Mesendoderm (in vitro differentiated cells): ENCODE data around the gene LCORL.

ENCODE experiments used
- DNase-seq: peaks from one replicate; pipeline ENCODE4 v3.0.0; 2013
- H2AK5ac ChIP-seq: 2 replicates; pipeline ENCODE4 v1.6.1; 2013; ENCODE audit warnings: low read length, inconsistent platforms
- H2BK120ac ChIP-seq: 2 replicates; pipeline ENCODE4 v1.6.1; 2013; ENCODE audit warnings: low read depth, mild to moderate bottlenecking, low read length, moderate library complexity, mixed read lengths
- H2BK15ac ChIP-seq: replicated peaks from 2 replicates; pipeline ENCODE4 v1.6.1; 2013; ENCODE audit warnings: low read depth, mild to moderate bottlenecking, moderate library complexity
- H2BK5ac ChIP-seq: 2 replicates; pipeline ENCODE4 v1.6.1; 2013; ENCODE audit warnings: low read length, inconsistent platforms
- H3K18ac ChIP-seq: 2 replicates; pipeline ENCODE4 v1.6.1; 2013; ENCODE audit warnings: mild to moderate bottlenecking, low read length, mixed read lengths
- H3K23ac ChIP-seq: one replicate; pipeline ENCODE4 v1.6.1; 2013; ENCODE audit warnings: low read length
- H3K27ac ChIP-seq: 2 replicates; pipeline ENCODE4 v1.5.1; 2013; ENCODE audit warnings: low read depth, mild to moderate bottlenecking, inconsistent platforms, low read length, moderate library complexity
- H3K27me3 ChIP-seq: 2 replicates; pipeline ENCODE4 v1.6.1; 2013; ENCODE audit warnings: low read length, control low read depth, mild to moderate bottlenecking, inconsistent platforms; ENCODE audit not compliant: insufficient read depth, poor library complexity
- H3K36me3 ChIP-seq: 2 replicates; pipeline ENCODE4 v1.6.1; 2013; ENCODE audit warnings: low read length, inconsistent platforms; ENCODE audit not compliant: control insufficient read depth, insufficient read depth
- H3K4ac ChIP-seq: one replicate; pipeline ENCODE4 v1.6.1; 2013; ENCODE audit warnings: low read depth, mild to moderate bottlenecking, low read length, moderate library complexity
- H3K4me1 ChIP-seq: 2 replicates; pipeline ENCODE4 v1.6.1; 2013; ENCODE audit warnings: low read depth, low read length, inconsistent platforms; ENCODE audit not compliant: control insufficient read depth
- H3K4me2 ChIP-seq: 2 replicates; pipeline ENCODE4 v1.6.1; 2013; ENCODE audit warnings: low read length
- H3K4me3 ChIP-seq: 2 replicates; pipeline ENCODE4 v1.5.1; 2013; ENCODE audit warnings: mild to moderate bottlenecking, low read length
- H3K56ac ChIP-seq: one replicate; pipeline ENCODE4 v1.6.1; 2013; ENCODE audit warnings: low read length
- H3K79me1 ChIP-seq: 2 replicates; pipeline ENCODE4 v1.6.1; 2013; ENCODE audit warnings: low read length, inconsistent platforms
- H3K79me2 ChIP-seq: 2 replicates; pipeline ENCODE4 v1.6.1; 2013; ENCODE audit warnings: mild to moderate bottlenecking, low read length; ENCODE audit not compliant: control insufficient read depth, insufficient read depth
- H3K9ac ChIP-seq: 2 replicates; pipeline ENCODE4 v1.6.1; 2013; ENCODE audit warnings: low read length, inconsistent platforms
- H4K5ac ChIP-seq: one replicate; pipeline ENCODE4 v1.6.1; 2013; ENCODE audit warnings: low read length
- H4K8ac ChIP-seq: one replicate; pipeline ENCODE4 v1.6.1; 2013; ENCODE audit warnings: low read depth, mild to moderate bottlenecking, control low read depth, low read length, moderate library complexity
- WGBS: extraction: QIAGEN DNeasy Blood & Tissue Kit; methylation state at CpG from one replicate; pipeline ENCODE4 v1.1.7; 2013; ENCODE audit warnings: low lambda C conversion rate, missing lambda C conversion rate; ENCODE audit not compliant: insufficient coverage; ENCODE audit errors: extremely low coverage; 5-methylcytosine and 5-hydroxymethylcytosine counted together

The LCORL gene

GRCh38 chr4:17915439-17915838, 106.1 kb downstream of the LCORL start:
- H3K18ac ChIP-seq, result no peak overlapping the region
- no peak overlapping the region for H3K4ac ChIP-seq
- H3K79me2 ChIP-seq, result no peaks in the 10 kb centered on the region
- no peaks in the 10 kb centered on the region for H3K4me1 ChIP-seq
- H2BK15ac ChIP-seq, result no peak overlapping the region
- no peak overlapping the region for H3K4me2 ChIP-seq
- DNase-seq, result no peak
- H3K27me3 ChIP-seq, result no peaks in the 10 kb centered on the region
- H3K23ac ChIP-seq, result no peak overlapping the region
- H3K79me1 ChIP-seq, result no peaks in the 10 kb centered on the region
- H3K4me3 ChIP-seq, result no peak overlapping the region
- H3K9ac ChIP-seq, result no peak overlapping the region
- no peak overlapping the region for H4K8ac ChIP-seq
- H2BK5ac ChIP-seq, result no peak overlapping the region
- H2AK5ac ChIP-seq, result no peak overlapping the region
- no peak overlapping the region for H2BK120ac ChIP-seq
- no peak overlapping the region for H3K56ac ChIP-seq
- H3K27ac ChIP-seq, result no peak overlapping the region
- no peaks in the 10 kb centered on the region for H3K36me3 ChIP-seq
- H4K5ac ChIP-seq, result no peak overlapping the region

- no peak for DNase-seq
- Histone ChIP-seq H3K27me3 (no peaks in the 10 kb centered on the region), H3K79me2 (no peaks in the 10 kb centered on the region), H2BK5ac (no peak overlapping the region), H3K27ac (no peak overlapping the region), H3K23ac (no peak overlapping the region), H4K5ac (no peak overlapping the region), H3K56ac (no peak overlapping the region), H3K4me1 (no peaks in the 10 kb centered on the region), H3K4me3 (no peak overlapping the region), H4K8ac (no peak overlapping the region), H2AK5ac (no peak overlapping the region), H3K18ac (no peak overlapping the region), H2BK15ac (no peak overlapping the region), H2BK120ac (no peak overlapping the region), H3K36me3 (no peaks in the 10 kb centered on the region), H3K4me2 (no peak overlapping the region), H3K9ac (no peak overlapping the region), H3K79me1 (no peaks in the 10 kb centered on the region), H3K4ac (no peak overlapping the region)
- no CpG with 5 or more reads among the region's 9 CpGs for WGBS
Measured at GRCh38 chr4:17912011-17912410, 109.5 kb downstream of the LCORL start.

- Histone ChIP-seq H4K8ac (no peak overlapping the region), H3K4me2 (no peak overlapping the region), H3K18ac (no peak overlapping the region), H3K4me1 (no peaks in the 10 kb centered on the region), H3K4me3 (no peak overlapping the region), H3K27ac (no peak overlapping the region), H2BK120ac (no peak overlapping the region), H2AK5ac (no peak overlapping the region), H2BK15ac (no peak overlapping the region), H3K4ac (no peak overlapping the region), H3K9ac (no peak overlapping the region), H3K27me3 (no peaks in the 10 kb centered on the region), H3K79me2 (no peaks in the 10 kb centered on the region), H3K23ac (no peak overlapping the region), H4K5ac (no peak overlapping the region), H3K56ac (no peak overlapping the region), H3K36me3 (no peaks in the 10 kb centered on the region), H3K79me1 (no peaks in the 10 kb centered on the region), H2BK5ac (no peak overlapping the region)
- WGBS, result no CpG with 5 or more reads among the region's 11 CpGs
- DNase-seq, result no peak
Measured at GRCh38 chr4:17911608-17912007, 109.9 kb downstream of the LCORL start.

- Histone ChIP-seq H2BK15ac (no peak overlapping the region), H3K4me2 (no peak overlapping the region), H3K4me3 (no peak overlapping the region), H3K56ac (no peak overlapping the region), H2BK120ac (no peak overlapping the region), H3K9ac (no peak overlapping the region), H3K4me1 (no peaks in the 10 kb centered on the region), H3K4ac (no peak overlapping the region), H4K8ac (no peak overlapping the region), H3K27ac (no peak overlapping the region), H3K79me1 (no peaks in the 10 kb centered on the region), H3K27me3 (no peaks in the 10 kb centered on the region), H3K23ac (no peak overlapping the region), H3K36me3 (no peaks in the 10 kb centered on the region), H2BK5ac (no peak overlapping the region), H2AK5ac (no peak overlapping the region), H3K18ac (no peak overlapping the region), H3K79me2 (no peaks in the 10 kb centered on the region), H4K5ac (no peak overlapping the region)
- DNase-seq, result no peak
- WGBS, result no CpG with 5 or more reads among the region's 2 CpGs
Measured at GRCh38 chr4:17898553-17899055, 123.0 kb downstream of the LCORL start.

- no CpG with 5 or more reads among the region's 3 CpGs for WGBS
- H3K36me3 ChIP-seq, result no peaks in the 10 kb centered on the region
Measured at GRCh38 chr4:17895481-17895880, 126.1 kb downstream of the LCORL start.

GRCh38 chr4:17894421-17894820, 127.1 kb downstream of the LCORL start:
- no peak overlapping the region for H3K4ac ChIP-seq
- no peak overlapping the region for H3K4me2 ChIP-seq
- no peak overlapping the region for H3K9ac ChIP-seq
- no peaks in the 10 kb centered on the region for H3K79me2 ChIP-seq
- no peak overlapping the region for H3K23ac ChIP-seq
- no peaks in the 10 kb centered on the region for H3K4me1 ChIP-seq
- DNase-seq, result no peak
- H3K18ac ChIP-seq, result no peak overlapping the region
- no peaks in the 10 kb centered on the region for H3K79me1 ChIP-seq
- H3K56ac ChIP-seq, result no peak overlapping the region
- WGBS, result 100% methylated on average over 2 of the region's 3 CpGs
- no peaks in the 10 kb centered on the region for H3K27me3 ChIP-seq
- H2BK15ac ChIP-seq, result no peak overlapping the region
- no peak overlapping the region for H4K5ac ChIP-seq
- H4K8ac ChIP-seq, result no peak overlapping the region
- H3K4me3 ChIP-seq, result no peak overlapping the region
- no peak overlapping the region for H3K27ac ChIP-seq
- no peaks in the 10 kb centered on the region for H3K36me3 ChIP-seq
- H2BK5ac ChIP-seq, result no peak overlapping the region
- no peak overlapping the region for H2BK120ac ChIP-seq
- no peak overlapping the region for H2AK5ac ChIP-seq

More at GRCh38 chr4:17895481-17895880, 126.1 kb downstream of the LCORL start:
- Histone ChIP-seq H4K5ac (no peak overlapping the region), H2BK120ac (no peak overlapping the region), H3K79me1 (no peaks in the 10 kb centered on the region), H3K4me3 (no peak overlapping the region), H3K79me2 (no peaks in the 10 kb centered on the region), H2BK5ac (no peak overlapping the region), H3K9ac (no peak overlapping the region), H3K18ac (no peak overlapping the region), H4K8ac (no peak overlapping the region), H2AK5ac (no peak overlapping the region), H3K4ac (no peak overlapping the region), H3K27me3 (no peaks in the 10 kb centered on the region), H3K4me1 (no peaks in the 10 kb centered on the region), H3K4me2 (no peak overlapping the region), H2BK15ac (no peak overlapping the region), H3K23ac (no peak overlapping the region), H3K56ac (no peak overlapping the region), H3K27ac (no peak overlapping the region)
- DNase-seq, result no peak
